GM12878 (cell line): ENCODE results near the gene EPX. TPM values are rescaled to one million over a fixed set of nuclear protein-coding genes. Genes with fewer than 3 reads are reported as not detected.

Source experiments
- ATAC-seq: fragments of 200-7000 bp; cut with Tn5 transposase; 3 replicates; pipeline ENCODE4 v1.9.1; 2020; ENCODE audit warnings: mild to moderate bottlenecking, moderate library complexity
- BruUV-seq: library from RNA; stranded (reverse); fragments of 400-500 nt; replicated peaks from 2 replicates; lab custom pipeline; 2021; lab: Mats Ljungman, UMichigan
- CTCF ChIA-PET: fragments of 300-600 bp; sonication (Branson Sonifier 250); formaldehyde crosslinking; extraction: SDS; loops from one replicate; lab custom pipeline; 2021; ENCODE audit warnings: inconsistent platforms; lab: Yijun Ruan, JAX
- POLR2A ChIA-PET: fragments of 350-600 bp; formaldehyde crosslinking; extraction: SDS; loops from one replicate; lab custom pipeline; 2021; ENCODE audit warnings: inconsistent platforms; lab: Charles Lee
- RAD21 ChIA-PET: fragments of 300-600 bp; sonication (Branson Sonifier 250); formaldehyde crosslinking; loops from one replicate; lab custom pipeline; 2023; ENCODE audit warnings: antibody characterized with exemption; ENCODE audit not compliant: unreplicated experiment; lab: Charles Lee
- SMC1A ChIA-PET: fragments of 300-600 bp; sonication (Branson Sonifier 250); formaldehyde crosslinking; loops from one replicate; lab custom pipeline; 2023; ENCODE audit not compliant: unreplicated experiment, uncharacterized antibody; lab: Charles Lee
- DNase-seq: peaks from one replicate; pipeline ENCODE4 v3.0.0-alpha.2; 2011; ENCODE audit warnings: low read depth, low spot score
- FAIRE-seq: peaks from 3 replicates; lab custom pipeline; 2011; peaks lifted over from hg19 to GRCh38; lab: Jason Lieb, UNC
- H2AFZ ChIP-seq: 2 replicates; pipeline ENCODE4 v1.6.0; 2011; ENCODE audit warnings: low read depth, low read length, control low read depth; ENCODE audit not compliant: control insufficient read depth
- H3K27ac ChIP-seq: 2 replicates; pipeline ENCODE4 v1.5.1; 2011; ENCODE audit warnings: control low read depth; ENCODE audit not compliant: control insufficient read depth, insufficient read depth
- H3K27me3 ChIP-seq, 2 experiments: replicated peaks in 1 of 2; 2 replicates each; pipeline versions ENCODE4 v1.6.0 to v1.6.1; 2011; ENCODE audit warnings: low read length in 1 of 2; ENCODE audit not compliant: control insufficient read depth in 2 of 2, insufficient read depth in 2 of 2
- H3K36me3 ChIP-seq, 2 experiments: 2 replicates each; pipeline ENCODE4 v1.5.1; 2011; ENCODE audit warnings: low read length in 1 of 2; ENCODE audit not compliant: control insufficient read depth in 2 of 2, insufficient read depth in 2 of 2
- H3K4me1 ChIP-seq: 2 replicates; pipeline ENCODE4 v1.6.1; 2011; ENCODE audit warnings: mild to moderate bottlenecking, low read length, moderate library complexity, mixed read lengths; ENCODE audit not compliant: control insufficient read depth, insufficient read depth
- H3K4me2 ChIP-seq: 2 replicates; pipeline ENCODE4 v1.6.0; 2011; ENCODE audit warnings: control low read depth; ENCODE audit not compliant: control insufficient read depth, insufficient read depth
- H3K4me3 ChIP-seq: fragments of 200-600 bp; sonication (generic); 2 replicates; pipeline ENCODE4 v1.5.1; 2016
- H3K79me2 ChIP-seq: 2 replicates; pipeline ENCODE4 v1.6.0; 2011; ENCODE audit warnings: low read length; ENCODE audit not compliant: control insufficient read depth, insufficient read depth
- H3K9ac ChIP-seq: 2 replicates; pipeline ENCODE4 v1.8.0; 2011; ENCODE audit warnings: low read length, control low read depth, mixed read lengths; ENCODE audit not compliant: control insufficient read depth, insufficient read depth
- H3K9me3 ChIP-seq: replicated peaks from 3 replicates; pipeline ENCODE4 v1.5.1; 2011; ENCODE audit warnings: mild to moderate bottlenecking, low read length; ENCODE audit not compliant: control insufficient read depth, insufficient read depth
- H4K20me1 ChIP-seq: 2 replicates; pipeline ENCODE4 v1.6.0; 2011; ENCODE audit not compliant: control insufficient read depth, insufficient read depth
- BRCA1 ChIP-seq: IDR thresholded peaks from 2 replicates; pipeline ENCODE4 v1.6.1; 2011; ENCODE audit warnings: low read depth, low read length, improper control_type of control experiment
- CHD1 ChIP-seq: IDR thresholded peaks from 2 replicates; pipeline ENCODE4 v1.6.1; 2012; ENCODE audit warnings: low read depth, low read length, improper control_type of control experiment
- EGR1 ChIP-seq, 2 experiments: IDR thresholded peaks; 1 replicate in 1 of 2; 2 replicates in 1 of 2; pipeline ENCODE4 v1.6.1; 2011 to 2012; ENCODE audit warnings: low read depth in 2 of 2, low read length in 2 of 2, borderline replicate concordance in 1 of 2, mild to moderate bottlenecking in 1 of 2, moderate library complexity in 1 of 2
- FOXK2 ChIP-seq: fragments of 450-650 bp; IDR thresholded peaks from 2 replicates; pipeline ENCODE4 v1.6.1; 2017; ENCODE audit warnings: mild to moderate bottlenecking, moderate library complexity
- GABPA ChIP-seq: IDR thresholded peaks from 2 replicates; pipeline ENCODE4 v1.6.1; 2014; ENCODE audit warnings: antibody characterized with exemption, low read depth, mild to moderate bottlenecking, inconsistent platforms
- KAT2A ChIP-seq: conservative IDR thresholded peaks from 2 replicates; pipeline ENCODE4 v1.6.1; 2011; ENCODE audit warnings: low read depth, low read length; ENCODE audit not compliant: control insufficient read depth
- KLF5 ChIP-seq: fragments of 450-650 bp; IDR thresholded peaks from 2 replicates; pipeline ENCODE4 v1.6.1; 2014; ENCODE audit warnings: mild to moderate bottlenecking; ENCODE audit not compliant: partially characterized antibody
- RBBP5 ChIP-seq: fragments of 200-600 bp; sonication (generic); conservative IDR thresholded peaks from 2 replicates; pipeline ENCODE4 v1.6.1; 2016
- SUZ12 ChIP-seq: fragments of 200-600 bp; sonication (generic); IDR thresholded peaks from one replicate; pipeline ENCODE4 v1.6.1; 2018; ENCODE audit warnings: antibody characterized with exemption, mild to moderate bottlenecking; ENCODE audit not compliant: unreplicated experiment
- WGBS: methylation state at CpG from one replicate; pipeline ENCODE4 v1.1.6; 2016; ENCODE audit warnings: low lambda C conversion rate; ENCODE audit not compliant: insufficient replicate concordance, insufficient coverage; ENCODE audit errors: missing lambda C conversion rate; 5-methylcytosine and 5-hydroxymethylcytosine counted together
- in situ Hi-C: fragments of 300-500 bp; cut with MboI; formaldehyde crosslinking; loops from 9 replicates; pipeline ENCODE4 v1.14.3; 2018; ENCODE audit warnings: mixed read lengths
- intact Hi-C: fragments of 100-400 bp; cut with micrococcal nuclease; formaldehyde crosslinking; loops from one replicate; pipeline ENCODE4 v1.14.2; 2022; ENCODE audit not compliant: unreplicated experiment
- polyA plus RNA-seq, 11 experiments: library from polyadenylated mRNA; depleted of rRNA in 4 of 11; unstranded in 6 of 11; stranded (reverse) in 5 of 11; fragments of >200 nt; fragmentation: Nextera tagmentation in 4 of 11; fragmentation: Illumina TruSeq in 1 of 11; extraction: Ambion mirVana in 4 of 11; extraction: Trizol in 1 of 11; gene quantifications; 1 replicate in 1 of 11; 2 replicates in 10 of 11; pipeline versions ENCODE4 v1.2.1 to v1.2.3, GENCODE V29; 2011 to 2016; ENCODE audit warnings: inconsistent platforms in 2 of 11, missing spikeins in 2 of 11, low read depth in 1 of 11
- total RNA-seq, 4 experiments: library from RNA; depleted of rRNA in 3 of 4; stranded (reverse); fragments of >200 nt in 3 of 4; fragmentation: Illumina TruSeq in 1 of 4; extraction: Trizol in 1 of 4; gene quantifications; 2 replicates each; pipeline versions ENCODE4 v1.2.1 to v1.2.3, GENCODE V29; 2013 to 2021
- TF ChIP-seq, protein P1 (sequence below): IDR thresholded peaks from 2 replicates; pipeline ENCODE4 v1.6.1; 2012; ENCODE audit warnings: low read depth, low read length, improper control_type of control experiment
- TF ChIP-seq, protein P2 (sequence below): fragments of 450-650 bp; IDR thresholded peaks from 2 replicates; pipeline ENCODE4 v1.6.1; 2017; ENCODE audit warnings: mild to moderate bottlenecking, moderate library complexity
- TF ChIP-seq, protein P3 (sequence below), 3 experiments: IDR thresholded peaks in 2 of 3; conservative IDR thresholded peaks in 1 of 3; 2 replicates each; pipeline ENCODE4 v1.5.1; 2011; ENCODE audit warnings: low read depth in 3 of 3, low read length in 3 of 3, mild to moderate bottlenecking in 3 of 3, control low read depth in 2 of 3, moderate library complexity in 2 of 3, inconsistent platforms in 1 of 3, mixed read lengths in 1 of 3; ENCODE audit not compliant: control insufficient read depth in 2 of 3, insufficient read depth in 1 of 3; ENCODE audit errors: extremely low read depth in 1 of 3
- TF ChIP-seq, protein P4 (sequence below): IDR thresholded peaks from 2 replicates; pipeline ENCODE4 v1.6.1; 2012; ENCODE audit warnings: low read depth, low read length, improper control_type of control experiment

Gene EPX
- total and polyA plus RNA-seq, 10 of the 15 experiments (the other 5 are each of a cell fraction or from before 2014, with no cell fraction given), result 0.03 TPM; not detected in 9

DNA sequence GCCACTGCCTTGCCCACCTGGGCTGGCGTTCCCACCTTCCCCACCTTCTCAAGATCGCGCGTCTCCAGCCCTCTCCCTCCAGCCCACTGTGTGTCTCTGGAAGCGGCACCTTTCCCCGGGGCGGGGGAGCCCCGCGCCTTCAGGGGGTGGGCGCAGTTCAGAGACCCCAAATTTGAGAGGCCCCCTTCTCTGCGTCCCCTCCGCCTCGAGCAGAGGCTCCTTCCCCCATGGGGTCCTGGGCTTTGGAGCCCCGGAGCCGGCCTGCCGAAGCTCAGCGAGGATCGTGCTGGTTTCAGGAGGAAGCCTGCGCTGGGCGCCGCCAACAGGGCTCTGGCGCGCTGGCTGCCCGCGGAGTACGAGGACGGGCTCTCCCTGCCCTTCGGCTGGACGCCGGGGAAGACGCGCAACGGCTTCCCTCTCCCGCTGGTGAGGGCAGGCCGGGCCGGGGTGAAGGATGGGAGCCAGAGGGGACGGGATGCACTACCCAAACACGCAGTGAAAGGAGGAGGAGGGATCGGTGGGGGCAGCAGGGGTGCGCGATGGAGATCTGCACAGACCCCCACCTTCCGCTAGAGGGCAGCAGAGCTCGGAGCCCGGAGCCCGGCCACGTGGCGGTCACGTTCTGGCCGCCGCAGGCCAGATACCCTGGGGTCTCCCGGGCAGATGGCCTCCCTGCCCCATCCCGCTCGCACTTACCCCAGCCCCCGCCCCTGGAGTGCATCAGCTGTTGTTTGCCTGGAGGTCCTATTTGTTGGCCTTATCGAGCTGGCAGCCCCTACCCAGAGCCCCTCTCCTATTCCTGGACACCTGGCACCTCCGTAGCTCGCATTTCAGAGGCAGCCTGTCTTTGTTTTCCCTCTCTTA is 57.0 kb downstream of the EPX start:
- in situ Hi-C loops (no loop called here), intact Hi-C loops (loop anchor here (1.0 to 2.0 kb wide), 2 partner anchors 49 to 198 kb away; no protein-coding TSS in a partner anchor)
- peak overlapping the region; percentile 95 for H2AFZ ChIP-seq
- no peaks in the 10 kb centered on the region for H3K79me2 ChIP-seq
- H3K9me3 ChIP-seq, result no peaks in the 10 kb centered on the region
- ChIA-PET CTCF (interaction anchor here (0.6 to 6.2 kb wide), 44 partner anchors 9 to 620 kb away, joined by 3 to 78 read pairs (median 4); partner anchors contain the start of genes LPO, MKS1, MPO and RNF43), RAD21 (interaction anchor here (0.7 to 2.0 kb wide), 13 partner anchors 13 to 217 kb away, joined by 3 to 23 read pairs (median 4); partner anchors contain the start of gene RNF43), POLR2A (interaction anchor here (0.6 to 1.3 kb wide), 4 partner anchors 11 to 31 kb away, joined by 3 to 7 read pairs (median 5); partner anchors contain the start of gene LPO), SMC1A (interaction anchor here (1.1 to 4.0 kb wide), 8 partner anchors 13 to 199 kb away, joined by 3 to 23 read pairs (median 4); no protein-coding TSS in a partner anchor)
- peak overlapping the region; percentile 68; the same call in 1 of the 2 replicates for H3K4me3 ChIP-seq
- 8% methylated on average over 53 of the region's 57 CpGs for WGBS
- H3K4me1 ChIP-seq, result peaks cover 6% of the 10 kb centered on the region
- DNase-seq (no peak), FAIRE-seq (peak; percentile 70), ATAC-seq (peak; percentile 97)
- H3K36me3 ChIP-seq, result no peaks in the 10 kb centered on the region
- BruUV-seq, result no TSS peak
- H3K27me3 ChIP-seq, result no peaks in the 10 kb centered on the region; a peak in 2 of 4 replicates
- H3K27ac ChIP-seq, result no peak overlapping the region
- peak overlapping the region; percentile 70 for H3K9ac ChIP-seq
- no peaks in the 10 kb centered on the region for H4K20me1 ChIP-seq
- peak overlapping the region; percentile 98 for H3K4me2 ChIP-seq
- TF ChIP-seq, protein P1, sequence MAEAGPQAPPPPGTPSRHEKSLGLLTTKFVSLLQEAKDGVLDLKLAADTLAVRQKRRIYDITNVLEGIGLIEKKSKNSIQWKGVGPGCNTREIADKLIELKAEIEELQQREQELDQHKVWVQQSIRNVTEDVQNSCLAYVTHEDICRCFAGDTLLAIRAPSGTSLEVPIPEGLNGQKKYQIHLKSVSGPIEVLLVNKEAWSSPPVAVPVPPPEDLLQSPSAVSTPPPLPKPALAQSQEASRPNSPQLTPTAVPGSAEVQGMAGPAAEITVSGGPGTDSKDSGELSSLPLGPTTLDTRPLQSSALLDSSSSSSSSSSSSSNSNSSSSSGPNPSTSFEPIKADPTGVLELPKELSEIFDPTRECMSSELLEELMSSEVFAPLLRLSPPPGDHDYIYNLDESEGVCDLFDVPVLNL, result no peak
- TF ChIP-seq, protein P2, sequence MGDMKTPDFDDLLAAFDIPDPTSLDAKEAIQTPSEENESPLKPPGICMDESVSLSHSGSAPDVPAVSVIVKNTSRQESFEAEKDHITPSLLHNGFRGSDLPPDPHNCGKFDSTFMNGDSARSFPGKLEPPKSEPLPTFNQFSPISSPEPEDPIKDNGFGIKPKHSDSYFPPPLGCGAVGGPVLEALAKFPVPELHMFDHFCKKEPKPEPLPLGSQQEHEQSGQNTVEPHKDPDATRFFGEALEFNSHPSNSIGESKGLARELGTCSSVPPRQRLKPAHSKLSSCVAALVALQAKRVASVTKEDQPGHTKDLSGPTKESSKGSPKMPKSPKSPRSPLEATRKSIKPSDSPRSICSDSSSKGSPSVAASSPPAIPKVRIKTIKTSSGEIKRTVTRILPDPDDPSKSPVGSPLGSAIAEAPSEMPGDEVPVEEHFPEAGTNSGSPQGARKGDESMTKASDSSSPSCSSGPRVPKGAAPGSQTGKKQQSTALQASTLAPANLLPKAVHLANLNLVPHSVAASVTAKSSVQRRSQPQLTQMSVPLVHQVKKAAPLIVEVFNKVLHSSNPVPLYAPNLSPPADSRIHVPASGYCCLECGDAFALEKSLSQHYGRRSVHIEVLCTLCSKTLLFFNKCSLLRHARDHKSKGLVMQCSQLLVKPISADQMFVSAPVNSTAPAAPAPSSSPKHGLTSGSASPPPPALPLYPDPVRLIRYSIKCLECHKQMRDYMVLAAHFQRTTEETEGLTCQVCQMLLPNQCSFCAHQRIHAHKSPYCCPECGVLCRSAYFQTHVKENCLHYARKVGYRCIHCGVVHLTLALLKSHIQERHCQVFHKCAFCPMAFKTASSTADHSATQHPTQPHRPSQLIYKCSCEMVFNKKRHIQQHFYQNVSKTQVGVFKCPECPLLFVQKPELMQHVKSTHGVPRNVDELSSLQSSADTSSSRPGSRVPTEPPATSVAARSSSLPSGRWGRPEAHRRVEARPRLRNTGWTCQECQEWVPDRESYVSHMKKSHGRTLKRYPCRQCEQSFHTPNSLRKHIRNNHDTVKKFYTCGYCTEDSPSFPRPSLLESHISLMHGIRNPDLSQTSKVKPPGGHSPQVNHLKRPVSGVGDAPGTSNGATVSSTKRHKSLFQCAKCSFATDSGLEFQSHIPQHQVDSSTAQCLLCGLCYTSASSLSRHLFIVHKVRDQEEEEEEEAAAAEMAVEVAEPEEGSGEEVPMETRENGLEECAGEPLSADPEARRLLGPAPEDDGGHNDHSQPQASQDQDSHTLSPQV, result peak; percentile 73; the same call in 1 of the 2 replicates
- no peak for TF ChIP-seq KAT2A
- no peak for TF ChIP-seq EGR1 (IDR thresholded peaks at IDR 0.05; ENCODE audit: borderline replicate concordance in 1 of 2, low read depth in 2 of 2, low read length in 2 of 2)
- TF ChIP-seq GABPA, result no peak
- TF ChIP-seq, protein P3, sequence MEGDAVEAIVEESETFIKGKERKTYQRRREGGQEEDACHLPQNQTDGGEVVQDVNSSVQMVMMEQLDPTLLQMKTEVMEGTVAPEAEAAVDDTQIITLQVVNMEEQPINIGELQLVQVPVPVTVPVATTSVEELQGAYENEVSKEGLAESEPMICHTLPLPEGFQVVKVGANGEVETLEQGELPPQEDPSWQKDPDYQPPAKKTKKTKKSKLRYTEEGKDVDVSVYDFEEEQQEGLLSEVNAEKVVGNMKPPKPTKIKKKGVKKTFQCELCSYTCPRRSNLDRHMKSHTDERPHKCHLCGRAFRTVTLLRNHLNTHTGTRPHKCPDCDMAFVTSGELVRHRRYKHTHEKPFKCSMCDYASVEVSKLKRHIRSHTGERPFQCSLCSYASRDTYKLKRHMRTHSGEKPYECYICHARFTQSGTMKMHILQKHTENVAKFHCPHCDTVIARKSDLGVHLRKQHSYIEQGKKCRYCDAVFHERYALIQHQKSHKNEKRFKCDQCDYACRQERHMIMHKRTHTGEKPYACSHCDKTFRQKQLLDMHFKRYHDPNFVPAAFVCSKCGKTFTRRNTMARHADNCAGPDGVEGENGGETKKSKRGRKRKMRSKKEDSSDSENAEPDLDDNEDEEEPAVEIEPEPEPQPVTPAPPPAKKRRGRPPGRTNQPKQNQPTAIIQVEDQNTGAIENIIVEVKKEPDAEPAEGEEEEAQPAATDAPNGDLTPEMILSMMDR (IDR thresholded peaks at IDR 0.05 in 2 of 3, conservative IDR thresholded peaks at IDR 0.05 in 1 of 3; ENCODE audit: control insufficient read depth in 2 of 3, extremely low read depth in 1 of 3, insufficient read depth in 1 of 3, low read depth in 3 of 3, low read length in 3 of 3), result peak; percentile 82 to 95 (median 87)
- TF ChIP-seq, protein P4, sequence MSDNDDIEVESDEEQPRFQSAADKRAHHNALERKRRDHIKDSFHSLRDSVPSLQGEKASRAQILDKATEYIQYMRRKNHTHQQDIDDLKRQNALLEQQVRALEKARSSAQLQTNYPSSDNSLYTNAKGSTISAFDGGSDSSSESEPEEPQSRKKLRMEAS, result peak; percentile 99
- no peak for TF ChIP-seq RBBP5
- TF ChIP-seq CHD1, result no peak
- no peak for TF ChIP-seq SUZ12
- no peak for TF ChIP-seq FOXK2
- no peak for TF ChIP-seq KLF5
- TF ChIP-seq BRCA1, result no peak
